Spleen (tissue), 7 donors: ENCODE measurements around the gene TMED6.

Experiments used
- POLR2AphosphoS5 ChIP-seq, 3 donors: sonication (generic); formaldehyde crosslinking; IDR thresholded peaks; one replicate each; pipeline ENCODE4 v1.5.1; 2017; ENCODE audit warnings: antibody characterized with exemption in 3 of 3
- TF ChIP-seq, protein P1 (sequence below), 11 experiments: fragments of 200-600 bp in 7 of 11; fragments of 450-650 bp in 4 of 11; sonication (generic) in 4 of 11; IDR thresholded peaks in 8 of 11; conservative IDR thresholded peaks in 3 of 11; 1 replicate in 7 of 11; 2 replicates in 4 of 11; pipeline versions ENCODE4 v1.4.0 to v1.8.0; 2016 to 2021; ENCODE audit warnings: antibody characterized with exemption in 11 of 11, inconsistent platforms in 4 of 11, mild to moderate bottlenecking in 1 of 11
- donor health status: DM: no; HTN: no; CAD: no; lungs with moderate emphysema.
- donor health status: DM: no; HTN: no; CAD: no.
- donor health status: DM: no; HTN: no; CAD: no.

DNA sequence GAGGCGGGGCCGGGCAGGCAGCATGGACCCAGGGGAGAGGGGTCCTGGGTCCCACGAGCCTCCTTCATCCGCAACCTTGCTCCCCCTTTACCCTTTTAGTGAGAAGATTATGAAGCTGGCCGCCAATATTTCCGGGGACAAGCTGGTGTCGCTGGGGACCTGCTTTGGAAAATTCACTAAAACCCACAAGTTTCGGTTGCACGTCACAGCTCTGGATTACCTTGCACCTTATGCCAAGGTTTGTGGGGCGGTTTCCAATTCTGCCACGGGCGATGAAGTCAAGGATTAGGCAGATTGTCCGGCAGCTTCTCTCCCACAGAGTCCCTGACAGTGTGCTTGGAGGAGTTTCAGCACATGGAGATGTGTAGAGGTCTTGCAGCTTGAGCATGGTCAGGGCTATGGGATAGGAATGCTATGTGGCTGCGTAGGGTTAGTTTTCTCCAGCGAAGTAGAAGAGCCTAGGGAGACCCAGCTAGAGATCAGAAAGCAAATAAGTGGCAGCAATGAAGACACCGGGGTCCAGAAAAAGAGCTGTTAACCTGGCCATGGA is 11.4 kb downstream of the TMED6 start:
- no peak for TF ChIP-seq POLR2AphosphoS5 (IDR thresholded peaks at IDR 0.05)
- TF ChIP-seq, protein P1, sequence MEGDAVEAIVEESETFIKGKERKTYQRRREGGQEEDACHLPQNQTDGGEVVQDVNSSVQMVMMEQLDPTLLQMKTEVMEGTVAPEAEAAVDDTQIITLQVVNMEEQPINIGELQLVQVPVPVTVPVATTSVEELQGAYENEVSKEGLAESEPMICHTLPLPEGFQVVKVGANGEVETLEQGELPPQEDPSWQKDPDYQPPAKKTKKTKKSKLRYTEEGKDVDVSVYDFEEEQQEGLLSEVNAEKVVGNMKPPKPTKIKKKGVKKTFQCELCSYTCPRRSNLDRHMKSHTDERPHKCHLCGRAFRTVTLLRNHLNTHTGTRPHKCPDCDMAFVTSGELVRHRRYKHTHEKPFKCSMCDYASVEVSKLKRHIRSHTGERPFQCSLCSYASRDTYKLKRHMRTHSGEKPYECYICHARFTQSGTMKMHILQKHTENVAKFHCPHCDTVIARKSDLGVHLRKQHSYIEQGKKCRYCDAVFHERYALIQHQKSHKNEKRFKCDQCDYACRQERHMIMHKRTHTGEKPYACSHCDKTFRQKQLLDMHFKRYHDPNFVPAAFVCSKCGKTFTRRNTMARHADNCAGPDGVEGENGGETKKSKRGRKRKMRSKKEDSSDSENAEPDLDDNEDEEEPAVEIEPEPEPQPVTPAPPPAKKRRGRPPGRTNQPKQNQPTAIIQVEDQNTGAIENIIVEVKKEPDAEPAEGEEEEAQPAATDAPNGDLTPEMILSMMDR (IDR thresholded peaks at IDR 0.05 in 8 of 11, conservative IDR thresholded peaks at IDR 0.05 in 3 of 11), result no peak
